ENCODE results near the gene KLHL40. TPM values are rescaled to one million over a fixed set of nuclear protein-coding genes. Genes with fewer than 3 reads are reported as not detected.

The KLHL40 gene
- total and polyA plus RNA-seq, 2 donors (not counting 3 experiments of a cell fraction or from before 2014, with no cell fraction given): not detected

DNA sequence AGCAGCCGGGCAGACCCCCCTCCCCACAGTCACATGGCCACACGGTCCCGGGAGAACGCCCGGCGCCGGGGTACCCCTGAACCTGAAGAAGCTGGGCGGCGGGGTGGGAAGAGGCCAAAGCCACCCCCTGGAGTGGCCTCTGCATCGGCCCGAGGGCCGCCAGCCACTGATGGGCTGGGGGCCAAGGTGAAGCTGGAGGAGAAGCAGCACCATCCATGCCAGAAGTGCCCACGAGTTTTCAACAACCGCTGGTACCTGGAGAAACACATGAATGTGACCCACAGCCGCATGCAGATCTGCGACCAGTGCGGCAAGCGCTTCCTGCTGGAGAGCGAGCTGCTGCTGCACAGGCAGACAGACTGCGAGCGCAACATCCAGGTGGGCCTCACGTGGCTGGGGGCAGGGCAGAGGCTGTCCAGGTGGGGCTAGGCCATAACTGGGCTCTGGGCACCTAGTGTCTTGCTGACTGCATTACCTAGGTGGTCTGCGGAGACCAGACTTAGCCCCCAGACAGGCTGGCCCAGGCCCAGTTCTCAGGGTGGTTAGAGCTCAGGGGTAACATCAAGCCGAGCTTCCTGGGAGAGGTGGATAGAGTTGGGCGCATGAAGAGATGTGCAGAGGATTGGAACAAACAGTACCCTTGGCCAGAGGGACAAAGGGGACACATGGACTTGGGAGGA lies 25.7 kb upstream of the KLHL40 start:
- dilution Hi-C loops (cut with MboI; ENCODE audit: extremely low pct_ligation_motif_present, low sequenced_read_pairs): no loop called here
- no peaks in the 10 kb centered on the region for H3K9me3 ChIP-seq (replicated peaks; ENCODE audit: control insufficient read depth, insufficient read depth, low read length)

More for the DNA sequence above, 25.7 kb upstream of the KLHL40 start:
- Histone ChIP-seq H3K4me2 (ENCODE audit: insufficient read depth, low read length) (no peak overlapping the region), H3K4me1 (ENCODE audit: control insufficient read depth, extremely low read depth, insufficient read depth, low read length) (peaks cover 14% of the 10 kb centered on the region), H3K4me3 (replicated peaks in 1 of 3; ENCODE audit: insufficient read depth in 1 of 3, low read depth in 1 of 3, low read length in 3 of 3) (no peak overlapping the region), H3K79me2 (ENCODE audit: control insufficient read depth, insufficient read depth, low read length) (peaks cover 15% of the 10 kb centered on the region), H3K9me1 (replicated peaks; ENCODE audit: control insufficient read depth, extremely low read depth, insufficient read depth, low read length) (no peaks in the 10 kb centered on the region), H3K27me3 (ENCODE audit: control insufficient read depth in 2 of 2, insufficient read depth in 2 of 2, low read length in 2 of 2) (no peaks in the 10 kb centered on the region), H3K9ac (replicated peaks; ENCODE audit: extremely low read depth, insufficient read depth, low read length) (no peak overlapping the region), H2AFZ (ENCODE audit: low read depth, low read length) (no peak overlapping the region), H3K27ac (ENCODE audit: insufficient read depth, low read depth, low read length) (no peak overlapping the region), H3K36me3 (ENCODE audit: control insufficient read depth in 2 of 2, extremely low read depth in 1 of 2, insufficient read depth in 2 of 2, low read length in 2 of 2) (peaks cover 0 to 10% of the 10 kb centered on the region in 2 experiments), H4K20me1 (replicated peaks; ENCODE audit: control insufficient read depth, extremely low read depth, insufficient read depth, low read length) (no peaks in the 10 kb centered on the region)
- ChIA-PET POLR2A (interaction anchor here (0.6 kb wide), 1 partner anchor 57 kb away, joined by 5 read pairs; no protein-coding TSS in a partner anchor), CTCF (no interaction called here)
- no peak for FAIRE-seq
- intact Hi-C loops (cut with micrococcal nuclease): no loop called here
- DNase-seq (ENCODE audit: low read depth, low spot score): no peak
- TF ChIP-seq, protein P1, sequence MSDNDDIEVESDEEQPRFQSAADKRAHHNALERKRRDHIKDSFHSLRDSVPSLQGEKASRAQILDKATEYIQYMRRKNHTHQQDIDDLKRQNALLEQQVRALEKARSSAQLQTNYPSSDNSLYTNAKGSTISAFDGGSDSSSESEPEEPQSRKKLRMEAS (IDR thresholded peaks at IDR 0.05; ENCODE audit: insufficient read depth, insufficient read length): no peak
- TF ChIP-seq GATA2 (IDR thresholded peaks at IDR 0.05; ENCODE audit: insufficient read depth, insufficient read length, low read depth, low read length) (no peak), POLR2AphosphoS5 (IDR thresholded peaks at IDR 0.05; ENCODE audit: insufficient read depth, low read depth, low read length) (no peak), JUN (IDR thresholded peaks at IDR 0.05; ENCODE audit: borderline replicate concordance, insufficient read depth, insufficient read length, low read depth) (no peak), POLR2A (IDR thresholded peaks at IDR 0.05; ENCODE audit: low read depth, low read length) (no peak), MYC (IDR thresholded peaks at IDR 0.05; ENCODE audit: low read depth, low read length) (no peak), FOS (IDR thresholded peaks at IDR 0.05; ENCODE audit: borderline replicate concordance, insufficient read depth, low read length) (no peak), EZH2 (IDR thresholded peaks at IDR 0.05; ENCODE audit: borderline replicate concordance, low read depth, low read length, severe bottlenecking) (no peak)
- TF ChIP-seq, protein P2, sequence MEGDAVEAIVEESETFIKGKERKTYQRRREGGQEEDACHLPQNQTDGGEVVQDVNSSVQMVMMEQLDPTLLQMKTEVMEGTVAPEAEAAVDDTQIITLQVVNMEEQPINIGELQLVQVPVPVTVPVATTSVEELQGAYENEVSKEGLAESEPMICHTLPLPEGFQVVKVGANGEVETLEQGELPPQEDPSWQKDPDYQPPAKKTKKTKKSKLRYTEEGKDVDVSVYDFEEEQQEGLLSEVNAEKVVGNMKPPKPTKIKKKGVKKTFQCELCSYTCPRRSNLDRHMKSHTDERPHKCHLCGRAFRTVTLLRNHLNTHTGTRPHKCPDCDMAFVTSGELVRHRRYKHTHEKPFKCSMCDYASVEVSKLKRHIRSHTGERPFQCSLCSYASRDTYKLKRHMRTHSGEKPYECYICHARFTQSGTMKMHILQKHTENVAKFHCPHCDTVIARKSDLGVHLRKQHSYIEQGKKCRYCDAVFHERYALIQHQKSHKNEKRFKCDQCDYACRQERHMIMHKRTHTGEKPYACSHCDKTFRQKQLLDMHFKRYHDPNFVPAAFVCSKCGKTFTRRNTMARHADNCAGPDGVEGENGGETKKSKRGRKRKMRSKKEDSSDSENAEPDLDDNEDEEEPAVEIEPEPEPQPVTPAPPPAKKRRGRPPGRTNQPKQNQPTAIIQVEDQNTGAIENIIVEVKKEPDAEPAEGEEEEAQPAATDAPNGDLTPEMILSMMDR (IDR thresholded peaks at IDR 0.05; ENCODE audit: extremely low read depth in 1 of 2, insufficient read depth in 1 of 2, low read depth in 1 of 2, low read length in 2 of 2): no peak
- BruUV-seq (replicated peaks): no TSS peak
